Natural killer cell (primary cell): ENCODE data around the gene IFNA10. TPM values are rescaled to one million over a fixed set of nuclear protein-coding genes. Genes with fewer than 3 reads are reported as not detected.
"Not testable (repeated sequence)": the region's sequence is repeated elsewhere in the genome, so short reads cannot be mapped to it uniquely, and the experiment has no call there.

Experiments used
- ATAC-seq, 3 donors: fragments of 150-1000 bp in 2 of 3; fragments of 200-7000 bp in 1 of 3; cut with Tn5 transposase; 1 replicate in 1 of 3; 2 replicates in 2 of 3; pipeline ENCODE4 v1.10.0; 2021; ENCODE audit warnings: mild to moderate bottlenecking in 2 of 3, moderate library complexity in 2 of 3
- DNase-seq, 2 donors: peaks; one replicate each; pipeline versions ENCODE4 v3.0.0 to v3.0.0-alpha.2; 2013 to 2021; ENCODE audit warnings: mixed read lengths in 1 of 2
- H3K27ac ChIP-seq: one replicate; pipeline ENCODE4 v1.5.1; 2013; ENCODE audit warnings: mild to moderate bottlenecking, low read length
- H3K27me3 ChIP-seq: one replicate; pipeline ENCODE4 v1.6.1; 2013; ENCODE audit warnings: low read length; ENCODE audit not compliant: control insufficient read depth, insufficient read depth
- H3K36me3 ChIP-seq: one replicate; pipeline ENCODE4 v1.6.1; 2013; ENCODE audit warnings: low read length; ENCODE audit not compliant: control insufficient read depth, insufficient read depth
- H3K4me1 ChIP-seq: one replicate; pipeline ENCODE4 v1.6.1; 2013; ENCODE audit warnings: low read length; ENCODE audit not compliant: control insufficient read depth, insufficient read depth
- H3K4me3 ChIP-seq: one replicate; pipeline ENCODE4 v1.5.1; 2013; ENCODE audit warnings: low read length
- H3K9me3 ChIP-seq: one replicate; pipeline ENCODE4 v1.6.1; 2013; ENCODE audit warnings: low read length; ENCODE audit not compliant: control insufficient read depth, insufficient read depth
- H3K27ac Mint-ChIP-seq, 2 donors: one replicate each; pipeline ENCODE4 v1.8.0; 2022; ENCODE audit warnings: mild to moderate bottlenecking in 2 of 2, mixed read lengths in 2 of 2, moderate library complexity in 1 of 2
- H3K27me3 Mint-ChIP-seq, 2 donors: one replicate each; pipeline ENCODE4 v1.8.0; 2022; ENCODE audit warnings: low read depth in 2 of 2, mixed read lengths in 2 of 2
- H3K36me3 Mint-ChIP-seq: one replicate; pipeline ENCODE4 v1.8.0; 2022; ENCODE audit warnings: mixed read lengths
- H3K4me1 Mint-ChIP-seq, 2 donors: one replicate each; pipeline ENCODE4 v1.8.0; 2022; ENCODE audit warnings: mixed read lengths in 2 of 2
- H3K4me3 Mint-ChIP-seq: one replicate; pipeline ENCODE4 v1.8.0; 2022; ENCODE audit warnings: mild to moderate bottlenecking, moderate library complexity, mixed read lengths
- H3K9me3 Mint-ChIP-seq, 2 donors: one replicate each; pipeline ENCODE4 v1.8.0; 2022; ENCODE audit warnings: mixed read lengths in 2 of 2
- WGBS: methylation state at CpG from one replicate; pipeline ENCODE4 v1.1.7; 2013; ENCODE audit warnings: missing lambda C conversion rate; ENCODE audit not compliant: insufficient coverage; 5-methylcytosine and 5-hydroxymethylcytosine counted together
- intact Hi-C: fragments of 100-400 bp; cut with micrococcal nuclease; formaldehyde crosslinking; loops from one replicate; pipeline ENCODE4 v1.14.2; 2022
- total RNA-seq, 4 donors: library from RNA; stranded (reverse); fragments of 120-200 nt in 1 of 4; gene quantifications; one replicate each; pipeline versions ENCODE4 v1.2.3 to v1.2.4, GENCODE V29; 2013 to 2022
- TF ChIP-seq, protein P1 (sequence below): fragments of 200-600 bp; IDR thresholded peaks from one replicate; pipeline ENCODE4 v1.8.0; 2022; ENCODE audit warnings: antibody characterized with exemption

Gene IFNA10
- total RNA-seq, 3 donors from 2014 or later (not counting 1 experiment from before 2014, with no cell fraction given) = not detected

DNA sequence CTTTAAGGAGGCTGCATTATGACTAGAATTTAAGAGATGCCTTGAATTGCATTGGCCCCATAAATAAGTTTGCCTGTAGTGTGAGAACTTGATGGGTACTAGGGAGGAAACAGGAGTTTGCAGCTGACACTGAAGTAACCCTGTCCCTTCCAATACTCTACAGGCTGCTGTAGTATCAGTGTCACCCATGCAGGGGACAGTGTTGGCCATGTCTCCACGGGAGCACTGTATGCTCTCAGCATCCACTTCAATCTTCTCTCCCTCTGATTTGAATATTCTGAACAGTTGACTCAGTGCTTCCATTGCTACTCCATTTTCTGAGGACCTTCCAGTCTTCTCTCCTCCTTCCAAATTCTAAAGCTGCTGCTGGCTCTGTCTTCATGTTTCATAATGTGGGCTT lies 44.2 kb upstream of the IFNA10 start:
- H3K36me3 Mint-ChIP-seq = no peaks in the 10 kb centered on the region
- H3K27me3 ChIP-seq = no peaks in the 10 kb centered on the region
- no peak overlapping the region for H3K27ac ChIP-seq
- H3K4me1 ChIP-seq = peaks cover 14% of the 10 kb centered on the region
- H3K4me1 Mint-ChIP-seq = peaks cover 19% of the 10 kb centered on the region in 2 donors
- no peak overlapping the region for H3K27ac Mint-ChIP-seq
- intact Hi-C loops = no loop called here
- H3K27me3 Mint-ChIP-seq = peaks cover 12 to 31% of the 10 kb centered on the region in 2 donors
- no peaks in the 10 kb centered on the region for H3K9me3 Mint-ChIP-seq
- no peak overlapping the region for H3K4me3 ChIP-seq
- H3K4me3 Mint-ChIP-seq = no peak overlapping the region
- DNase-seq = no peak
- no peaks in the 10 kb centered on the region for H3K9me3 ChIP-seq
- H3K36me3 ChIP-seq = no peaks in the 10 kb centered on the region
- TF ChIP-seq, protein P1, sequence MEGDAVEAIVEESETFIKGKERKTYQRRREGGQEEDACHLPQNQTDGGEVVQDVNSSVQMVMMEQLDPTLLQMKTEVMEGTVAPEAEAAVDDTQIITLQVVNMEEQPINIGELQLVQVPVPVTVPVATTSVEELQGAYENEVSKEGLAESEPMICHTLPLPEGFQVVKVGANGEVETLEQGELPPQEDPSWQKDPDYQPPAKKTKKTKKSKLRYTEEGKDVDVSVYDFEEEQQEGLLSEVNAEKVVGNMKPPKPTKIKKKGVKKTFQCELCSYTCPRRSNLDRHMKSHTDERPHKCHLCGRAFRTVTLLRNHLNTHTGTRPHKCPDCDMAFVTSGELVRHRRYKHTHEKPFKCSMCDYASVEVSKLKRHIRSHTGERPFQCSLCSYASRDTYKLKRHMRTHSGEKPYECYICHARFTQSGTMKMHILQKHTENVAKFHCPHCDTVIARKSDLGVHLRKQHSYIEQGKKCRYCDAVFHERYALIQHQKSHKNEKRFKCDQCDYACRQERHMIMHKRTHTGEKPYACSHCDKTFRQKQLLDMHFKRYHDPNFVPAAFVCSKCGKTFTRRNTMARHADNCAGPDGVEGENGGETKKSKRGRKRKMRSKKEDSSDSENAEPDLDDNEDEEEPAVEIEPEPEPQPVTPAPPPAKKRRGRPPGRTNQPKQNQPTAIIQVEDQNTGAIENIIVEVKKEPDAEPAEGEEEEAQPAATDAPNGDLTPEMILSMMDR = no peak
- WGBS = 65% methylated on average over 1 of the region's 1 CpG
- no peak for ATAC-seq

GRCh38 chr9:21244836-21245235 lies 37.9 kb upstream of the IFNA10 start:
- Histone ChIP-seq H3K4me3 (no peak overlapping the region), H3K27ac (no peak overlapping the region), H3K36me3 (no peaks in the 10 kb centered on the region), H3K4me1 (no peaks in the 10 kb centered on the region), H3K27me3 (no peaks in the 10 kb centered on the region), H3K9me3 (no peaks in the 10 kb centered on the region)
- H3K36me3 Mint-ChIP-seq = no peaks in the 10 kb centered on the region
- H3K9me3 Mint-ChIP-seq = no peaks in the 10 kb centered on the region
- DNase-seq (no peak), ATAC-seq (no peak)
- no peak overlapping the region for H3K4me3 Mint-ChIP-seq
- H3K4me1 Mint-ChIP-seq = peaks cover 0 to 4% of the 10 kb centered on the region in 2 donors
- intact Hi-C loops = no loop called here
- no peak overlapping the region for H3K27ac Mint-ChIP-seq
- TF ChIP-seq, protein P1 = no peak
- 6% methylated on average over 2 of the region's 2 CpGs for WGBS
- H3K27me3 Mint-ChIP-seq = peaks cover 9 to 29% of the 10 kb centered on the region in 2 donors

DNA sequence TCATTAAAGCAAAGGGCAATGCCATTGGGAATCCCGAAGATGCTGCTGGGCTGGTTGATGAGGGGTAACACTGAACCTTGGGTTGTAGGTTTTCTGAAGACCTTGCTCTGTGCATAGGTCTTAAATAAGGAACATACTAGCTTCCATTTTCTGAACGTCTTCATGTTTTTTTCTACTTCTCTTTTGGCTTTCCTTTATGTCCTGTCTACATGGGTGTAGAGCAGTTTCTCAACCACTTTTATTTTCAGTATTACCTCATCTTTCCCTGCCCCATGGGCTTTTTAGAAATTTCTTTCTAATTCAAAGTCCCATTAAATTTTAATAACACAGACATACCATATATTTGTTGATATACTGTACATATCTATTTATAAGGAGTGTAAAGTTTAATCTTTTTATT lies 33.0 kb upstream of the IFNA10 start, which contains the start of gene IFNA14:
Gene IFNA14, minus strand, starts transcription at position 95 of the 400 bp plus-strand sequence. Its CDS starts 70 bp downstream, at position 25.
- H3K4me3 Mint-ChIP-seq = no peak within 1 kb of the TSS
- no peaks in the 10 kb centered on the region for H3K4me1 ChIP-seq
- H3K36me3 Mint-ChIP-seq = no peaks in the 10 kb centered on the region
- H3K27me3 Mint-ChIP-seq = peaks cover 14 to 45% of the 10 kb centered on the region in 2 donors
- H3K4me1 Mint-ChIP-seq = peaks cover 5 to 10% of the 10 kb centered on the region in 2 donors
- H3K27ac Mint-ChIP-seq = no peak within 1 kb of the TSS
- H3K9me3 Mint-ChIP-seq = no peaks in the 10 kb centered on the region
- H3K36me3 ChIP-seq = no peaks in the 10 kb centered on the region
- H3K9me3 ChIP-seq = no peaks in the 10 kb centered on the region
- no peak for ATAC-seq
- no peak within 1 kb of the TSS for H3K4me3 ChIP-seq
- no peak within 1 kb of the TSS for H3K27ac ChIP-seq
- TF ChIP-seq, protein P1 = no peak
- intact Hi-C loops = no loop called here
- DNase-seq = no peak
- no peaks in the 10 kb centered on the region for H3K27me3 ChIP-seq
- 100% methylated on average over 1 of the region's 2 CpGs for WGBS

DNA sequence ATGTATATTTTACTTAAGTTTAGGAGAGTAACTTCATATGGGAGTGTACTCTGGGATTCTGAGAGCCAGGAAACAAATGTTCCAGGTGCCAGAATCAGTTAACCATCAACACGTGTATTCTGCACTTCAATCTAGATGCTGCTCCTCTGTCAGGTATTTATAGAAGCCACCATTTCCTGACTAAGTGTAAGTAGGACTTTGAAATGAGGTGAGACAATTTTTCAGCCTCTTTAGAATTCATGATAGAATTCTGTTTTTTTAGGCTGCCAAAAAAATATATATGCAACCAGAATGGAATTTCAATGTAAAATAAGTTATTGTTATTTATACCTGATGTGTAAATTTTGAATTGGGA lies 29.4 kb upstream of the IFNA10 start:
- intact Hi-C loops = not testable (repeated sequence)
- WGBS = 0% methylated on average over 1 of the region's 1 CpG

More for the DNA sequence above, 29.4 kb upstream of the IFNA10 start:
- H3K27me3 ChIP-seq, H3K27ac ChIP-seq, H3K4me1 Mint-ChIP-seq, ATAC-seq, H3K36me3 Mint-ChIP-seq, H3K27ac Mint-ChIP-seq, H3K36me3 ChIP-seq, DNase-seq, H3K9me3 ChIP-seq, H3K4me3 ChIP-seq, H3K4me1 ChIP-seq, H3K4me3 Mint-ChIP-seq, H3K9me3 Mint-ChIP-seq: not testable (repeated sequence)
- peaks cover 8 to 31% of the 10 kb centered on the region in 2 donors for H3K27me3 Mint-ChIP-seq
